BJ (cell line): ENCODE measurements around the gene LIPM. TPM values are rescaled to one million over a fixed set of nuclear protein-coding genes. Genes with fewer than 3 reads are reported as not detected.

Experiments
- CTCF ChIA-PET: fragments of 350-600 bp; formaldehyde crosslinking; extraction: SDS; loops from one replicate; lab custom pipeline; 2021; ENCODE audit warnings: antibody characterized with exemption, inconsistent platforms; lab: Yijun Ruan, JAX
- POLR2A ChIA-PET: fragments of 300-600 bp; sonication (Branson Sonifier 250); formaldehyde crosslinking; extraction: SDS; loops from one replicate; lab custom pipeline; 2021; ENCODE audit warnings: antibody characterized with exemption; lab: Charles Lee
- DNase-seq: peaks from one replicate; pipeline ENCODE4 v3.0.0-alpha.2; 2011; ENCODE audit warnings: low read depth
- H3K27me3 ChIP-seq: 2 replicates; pipeline ENCODE4 v1.6.0; 2011; ENCODE audit warnings: low read length; ENCODE audit not compliant: control insufficient read depth, insufficient read depth
- H3K36me3 ChIP-seq: 2 replicates; pipeline ENCODE4 v1.5.1; 2011; ENCODE audit warnings: low read length; ENCODE audit not compliant: control insufficient read depth, insufficient read depth
- H3K4me3 ChIP-seq: 2 replicates; pipeline ENCODE4 v1.5.1; 2011; ENCODE audit warnings: low read depth, mild to moderate bottlenecking, control low read depth, low read length
- CTCF ChIP-seq: IDR thresholded peaks from 2 replicates; pipeline ENCODE4 v1.5.1; 2011; ENCODE audit warnings: low read depth, mild to moderate bottlenecking, control low read depth, inconsistent platforms, low read length, moderate library complexity; ENCODE audit not compliant: insufficient read depth
- polyA plus RNA-seq: library from polyadenylated mRNA; depleted of rRNA; stranded (reverse); fragments of >200 nt; gene quantifications from 2 replicates; pipeline ENCODE4 v1.2.3, GENCODE V29; 2011

LIPM gene
- polyA plus RNA-seq, 1 experiment, result not detected

GRCh38 chr10:88851706-88852105 is 49.2 kb downstream of the LIPM start, which contains the start of gene ANKRD22:
TSS of gene ANKRD22 (minus strand) at chr10:88851844. CDS start at chr10:88851607, 237 bp downstream.
- Histone ChIP-seq H3K27me3 (no peaks in the 10 kb centered on the region), H3K4me3 (no peak within 1 kb of the TSS), H3K36me3 (no peaks in the 10 kb centered on the region)
- ChIA-PET CTCF (interaction anchor here (1.1 to 1.3 kb wide), 3 partner anchors 11 to 83 kb away, joined by 3 to 4 read pairs (median 3); no protein-coding TSS in a partner anchor), POLR2A (no interaction called here)
- no peak for DNase-seq
- TF ChIP-seq CTCF, result no peak

DNA sequence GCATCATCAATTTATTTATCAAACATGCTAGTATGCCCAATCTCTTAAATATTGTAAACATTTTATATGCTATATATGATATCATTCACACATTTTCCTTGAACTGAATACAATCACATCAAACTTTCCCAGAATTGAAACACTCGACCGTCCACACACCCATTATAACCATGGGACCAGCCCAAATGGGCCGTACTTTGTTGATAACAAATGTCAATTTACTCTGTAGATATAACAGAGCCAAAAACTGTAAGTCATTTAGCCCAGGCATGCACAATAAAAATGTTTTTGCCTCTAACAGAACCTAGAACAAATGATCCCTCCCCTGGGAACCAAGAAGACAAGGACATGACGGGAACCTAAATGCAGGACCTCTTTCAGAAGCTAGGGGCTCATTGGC is 49.8 kb downstream of the LIPM start:
- Histone ChIP-seq H3K36me3 (no peaks in the 10 kb centered on the region), H3K27me3 (no peaks in the 10 kb centered on the region), H3K4me3 (no peak overlapping the region)
- no peak for DNase-seq
- TF ChIP-seq CTCF, result no peak
- CTCF ChIA-PET, result no interaction called here
- POLR2A ChIA-PET, result no interaction called here

- CTCF ChIA-PET, result interaction anchor here (0.7 to 1.6 kb wide), 2 partner anchors 12 to 17 kb away, joined by 3 read pairs; no protein-coding TSS in a partner anchor
- POLR2A ChIA-PET, result interaction anchor here (0.6 kb wide), 2 partner anchors 26 to 376 kb away, joined by 3 read pairs; no protein-coding TSS in a partner anchor
- Histone ChIP-seq H3K4me3 (no peak overlapping the region), H3K27me3 (no peaks in the 10 kb centered on the region), H3K36me3 (no peaks in the 10 kb centered on the region)
- no peak for TF ChIP-seq CTCF
- no peak for DNase-seq
Measured at GRCh38 chr10:88853155-88853881, 50.8 kb downstream of the LIPM start.

DNA sequence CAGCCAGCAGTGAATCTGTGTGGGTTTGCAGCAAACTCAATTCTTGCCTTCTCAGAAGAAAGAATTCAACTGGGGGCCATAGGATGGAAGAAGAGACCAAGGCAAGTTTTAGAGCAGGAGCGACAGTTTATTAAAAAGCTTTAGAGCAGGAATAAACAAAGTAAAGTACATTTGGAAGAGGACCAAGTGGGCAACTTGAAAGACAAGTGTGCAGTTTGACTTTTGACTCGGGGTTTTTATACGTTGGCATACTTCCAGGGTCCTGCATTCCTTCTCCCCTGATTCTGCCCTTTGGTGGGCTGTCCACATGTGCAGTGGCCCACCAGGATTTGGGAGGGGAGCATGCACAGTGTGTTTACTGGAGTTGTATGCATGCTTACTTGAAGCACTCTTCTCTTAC is 52.2 kb downstream of the LIPM start:
- Histone ChIP-seq H3K4me3 (no peak overlapping the region), H3K36me3 (no peaks in the 10 kb centered on the region), H3K27me3 (no peaks in the 10 kb centered on the region)
- no peak for TF ChIP-seq CTCF
- POLR2A ChIA-PET, result interaction anchor here (0.6 kb wide), 1 partner anchor 11 kb away, joined by 3 read pairs; no protein-coding TSS in a partner anchor
- no peak for DNase-seq
- CTCF ChIA-PET, result interaction anchor here (0.8 to 3.2 kb wide), 4 partner anchors 10 to 78 kb away, joined by 3 to 16 read pairs (median 8); no protein-coding TSS in a partner anchor

- ChIA-PET CTCF (interaction anchor here (1.1 to 3.2 kb wide), 2 partner anchors 22 to 75 kb away, joined by 4 to 16 read pairs; no protein-coding TSS in a partner anchor), POLR2A (no interaction called here)
- no peaks in the 10 kb centered on the region; the same call in 1 of the 2 replicates for H3K27me3 ChIP-seq
- no peak for DNase-seq
- no peak overlapping the region for H3K4me3 ChIP-seq
- no peak for TF ChIP-seq CTCF
- H3K36me3 ChIP-seq, result no peaks in the 10 kb centered on the region
Measured at GRCh38 chr10:88857831-88858230, 55.3 kb downstream of the LIPM start.
